DOHH2 (cell line): ENCODE results near the gene DYNC1I1.

Experiments used
- EZH2phosphoT487 ChIP-seq: fragments of 200-600 bp; sonication (generic); IDR thresholded peaks from 2 replicates; pipeline ENCODE4 v1.6.1; 2017; ENCODE audit warnings: borderline replicate concordance, mild to moderate bottlenecking, antibody characterized with exemption, low read length, moderate library complexity, mixed read lengths
- TF ChIP-seq, protein P1 (sequence below): fragments of 200-600 bp; sonication (generic); IDR thresholded peaks from one replicate; pipeline ENCODE4 v1.5.1; 2014; ENCODE audit warnings: antibody characterized with exemption, mild to moderate bottlenecking, low read depth, low read length; ENCODE audit not compliant: poor library complexity, severe bottlenecking

- TF ChIP-seq, protein P1, sequence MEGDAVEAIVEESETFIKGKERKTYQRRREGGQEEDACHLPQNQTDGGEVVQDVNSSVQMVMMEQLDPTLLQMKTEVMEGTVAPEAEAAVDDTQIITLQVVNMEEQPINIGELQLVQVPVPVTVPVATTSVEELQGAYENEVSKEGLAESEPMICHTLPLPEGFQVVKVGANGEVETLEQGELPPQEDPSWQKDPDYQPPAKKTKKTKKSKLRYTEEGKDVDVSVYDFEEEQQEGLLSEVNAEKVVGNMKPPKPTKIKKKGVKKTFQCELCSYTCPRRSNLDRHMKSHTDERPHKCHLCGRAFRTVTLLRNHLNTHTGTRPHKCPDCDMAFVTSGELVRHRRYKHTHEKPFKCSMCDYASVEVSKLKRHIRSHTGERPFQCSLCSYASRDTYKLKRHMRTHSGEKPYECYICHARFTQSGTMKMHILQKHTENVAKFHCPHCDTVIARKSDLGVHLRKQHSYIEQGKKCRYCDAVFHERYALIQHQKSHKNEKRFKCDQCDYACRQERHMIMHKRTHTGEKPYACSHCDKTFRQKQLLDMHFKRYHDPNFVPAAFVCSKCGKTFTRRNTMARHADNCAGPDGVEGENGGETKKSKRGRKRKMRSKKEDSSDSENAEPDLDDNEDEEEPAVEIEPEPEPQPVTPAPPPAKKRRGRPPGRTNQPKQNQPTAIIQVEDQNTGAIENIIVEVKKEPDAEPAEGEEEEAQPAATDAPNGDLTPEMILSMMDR = no peak
- TF ChIP-seq EZH2phosphoT487 = no peak
Measured at GRCh38 chr7:95996174-95996573, 223.8 kb downstream of the DYNC1I1 start.
